ENCODE results near the gene ESD. TPM values are rescaled to one million over a fixed set of nuclear protein-coding genes. Genes with fewer than 3 reads are reported as not detected.

Gene ESD
- total RNA-seq, 1 experiment from 2014 or later: 78.3 TPM

DNA sequence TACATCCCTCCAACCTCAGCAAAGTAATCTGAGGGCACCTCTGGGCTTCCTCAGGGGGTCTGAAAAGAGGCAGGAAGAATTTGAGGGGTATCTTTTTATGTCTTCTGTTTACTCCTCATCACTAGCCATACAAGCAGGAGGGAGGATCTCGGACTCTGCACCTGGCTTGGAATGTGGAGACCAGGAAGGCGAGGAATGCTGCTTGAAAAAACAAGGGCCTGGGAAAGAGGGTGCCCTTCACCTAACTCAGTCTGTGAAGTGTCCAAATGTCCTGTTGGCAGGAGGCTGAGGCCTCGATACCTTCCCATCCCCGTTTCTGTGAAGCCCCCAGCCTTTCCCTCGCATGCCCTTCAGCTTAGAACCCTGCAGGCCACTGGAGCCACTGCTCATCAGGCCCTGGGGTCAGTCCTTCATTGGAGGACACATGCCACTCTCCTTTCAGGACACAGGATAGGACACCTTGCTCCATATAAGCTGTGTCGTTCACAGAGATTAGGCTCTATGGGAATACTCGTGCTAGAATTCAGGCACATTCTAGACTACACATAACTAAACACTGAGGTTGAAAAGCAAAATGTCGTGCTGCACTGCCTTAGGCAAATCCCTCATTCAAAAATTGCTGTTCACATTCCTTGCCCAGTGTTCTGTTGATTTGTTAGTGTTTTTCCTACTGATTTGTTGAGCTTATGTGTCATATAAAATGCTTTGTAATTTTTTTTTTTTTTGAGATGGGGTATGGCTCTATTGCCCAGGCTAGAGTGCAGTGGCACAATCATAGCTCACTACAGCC is 49.7 kb downstream of the ESD start:
- DNase-seq (ENCODE audit: low read depth): no peak

DNA sequence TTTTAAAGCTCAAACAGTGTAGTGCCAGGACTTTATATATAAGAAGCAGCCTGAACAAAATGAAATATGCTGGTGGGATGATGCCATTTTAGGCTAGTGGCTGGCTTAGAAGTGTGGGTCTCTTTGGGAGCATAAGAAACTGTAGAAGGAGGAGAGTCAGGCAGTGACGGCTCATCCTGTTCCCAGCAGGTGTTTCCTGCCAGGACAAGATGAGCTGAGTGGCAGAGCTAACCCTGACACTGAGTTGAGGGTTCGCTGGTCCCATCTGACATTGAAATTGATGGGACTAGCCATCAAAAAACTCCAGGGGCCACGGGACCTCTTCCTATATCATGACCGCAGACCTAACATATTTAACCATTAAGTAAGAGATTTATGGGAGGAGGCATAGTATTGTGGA is 51.3 kb downstream of the ESD start:
- no peak for DNase-seq (ENCODE audit: low read depth)

DNA sequence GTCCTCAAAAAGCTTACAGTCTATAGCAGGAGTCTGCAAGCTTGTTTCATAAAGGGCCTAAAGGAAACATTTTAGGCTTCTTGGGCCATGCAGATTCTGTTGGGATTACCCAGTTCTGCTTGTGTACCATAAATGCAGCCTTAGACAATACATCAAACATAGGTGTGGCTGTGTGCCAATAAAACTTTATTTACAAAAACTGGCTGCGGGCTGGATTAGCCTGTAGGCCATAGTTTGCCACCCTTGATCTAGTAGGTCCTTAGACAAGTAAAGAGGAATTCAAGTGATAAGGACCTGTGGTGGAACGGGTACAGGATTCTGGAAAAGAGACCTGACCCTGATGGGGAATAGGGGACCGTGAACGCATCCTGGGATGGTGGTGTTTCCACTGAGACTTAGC is 51.9 kb downstream of the ESD start:
- DNase-seq (ENCODE audit: low read depth): no peak

DNA sequence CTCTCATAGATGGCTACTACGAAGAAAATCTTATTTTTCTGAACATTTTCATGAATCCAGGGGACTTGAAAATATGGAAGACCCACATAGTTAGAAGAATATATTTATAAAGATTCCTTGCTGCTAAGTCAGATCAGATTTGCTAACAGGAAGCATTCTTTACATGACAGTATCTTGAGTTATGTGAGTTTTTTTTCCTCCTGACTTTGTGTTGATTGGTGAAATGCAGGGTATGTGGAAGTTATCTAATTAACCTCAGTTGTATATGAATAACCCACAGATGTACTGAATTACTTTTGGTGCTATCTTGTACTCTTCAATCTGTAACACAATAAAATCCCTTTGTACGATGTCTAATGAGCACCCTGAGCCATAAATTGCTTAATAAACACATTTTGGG is 53.8 kb downstream of the ESD start:
- DNase-seq (ENCODE audit: low read depth): no peak

DNA sequence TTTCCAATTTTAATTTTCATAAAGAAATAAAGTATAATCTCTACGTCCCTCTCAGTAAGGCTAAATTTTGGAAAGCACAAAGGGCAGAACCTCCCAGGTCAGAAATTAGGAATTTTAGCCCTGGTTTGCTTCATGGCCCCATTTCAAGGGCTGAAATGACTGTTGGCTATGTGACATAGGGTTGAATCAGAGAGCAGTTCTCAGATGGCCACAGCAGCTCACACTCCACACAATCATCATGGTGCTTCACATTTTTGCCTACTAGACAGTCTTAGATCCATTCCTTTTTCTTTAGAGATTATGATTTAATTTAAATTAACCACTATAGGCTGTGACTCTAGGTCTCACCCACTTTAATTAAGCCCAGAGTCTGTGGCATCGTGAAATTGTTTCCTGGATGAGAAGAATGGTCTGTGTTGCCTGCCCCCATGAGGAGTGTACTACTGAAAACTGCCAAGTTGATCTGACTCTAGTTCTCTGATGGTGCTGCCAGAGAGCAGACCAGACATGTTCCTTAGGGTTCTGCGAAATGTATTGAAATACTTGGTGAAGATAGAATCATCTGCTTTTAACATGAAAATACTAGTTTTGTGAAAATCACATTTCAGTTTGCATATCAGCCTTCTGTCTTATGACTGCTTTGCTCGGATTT is 57.4 kb downstream of the ESD start:
- no peak for DNase-seq (ENCODE audit: low read depth)

GRCh38 chr13:46738766-46739165 is 58.2 kb downstream of the ESD start:
- DNase-seq (ENCODE audit: low read depth): no peak

DNA sequence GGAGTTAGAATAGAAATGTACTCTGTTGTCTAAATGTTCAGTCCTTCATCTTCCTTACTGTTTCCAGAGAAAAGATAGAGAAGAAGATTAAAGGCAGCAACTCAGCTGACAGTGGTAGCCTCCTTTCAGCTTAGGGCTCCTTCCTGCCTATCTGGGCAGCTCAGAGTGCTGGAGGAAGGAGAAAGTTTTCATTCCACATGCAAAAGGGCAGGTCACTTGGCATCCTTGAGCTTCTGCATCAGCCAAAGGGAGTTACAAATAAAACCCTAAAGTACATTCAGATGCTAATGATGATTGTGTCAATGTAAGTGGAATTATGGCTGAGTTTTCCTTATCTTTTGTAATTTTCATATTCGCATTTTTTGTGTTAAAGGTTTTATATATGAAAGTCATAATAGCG is 58.9 kb downstream of the ESD start:
- no peak for DNase-seq (ENCODE audit: low read depth)

- no peak for DNase-seq (ENCODE audit: low read depth)
These were observed 60.2 kb downstream of the ESD start for GRCh38 chr13:46736541-46737310.

- DNase-seq (ENCODE audit: low read depth): no peak
These were observed 61.5 kb downstream of the ESD start for GRCh38 chr13:46735425-46735824.

DNA sequence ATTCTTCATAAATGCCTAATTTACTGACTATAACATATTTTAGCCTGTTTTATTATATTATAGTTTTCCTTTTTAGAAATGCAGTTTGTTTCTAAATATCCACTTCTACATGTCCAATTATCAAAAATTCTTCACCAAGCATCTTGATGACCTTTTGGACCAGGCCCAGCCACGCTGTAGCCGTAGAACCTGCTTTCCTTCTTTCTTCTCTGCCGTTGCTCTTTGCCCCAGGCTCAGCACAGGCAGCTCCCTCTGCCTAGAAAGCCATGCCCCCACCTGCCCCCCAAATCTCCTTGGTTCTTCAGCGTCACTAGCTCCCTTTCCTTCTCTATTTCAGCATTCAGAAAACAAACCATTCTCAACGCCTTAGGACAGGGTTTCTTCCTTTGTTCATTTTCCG is 65.4 kb downstream of the ESD start:
- no peak for DNase-seq (ENCODE audit: low read depth)

- DNase-seq (ENCODE audit: low read depth): peak; percentile 15
These were observed 68.2 kb downstream of the ESD start for GRCh38 chr13:46728777-46729176.

- DNase-seq (ENCODE audit: low read depth): no peak
These were observed 70.6 kb downstream of the ESD start for GRCh38 chr13:46726347-46726746.

Other genes starting within 250 kb of the ESD start
- gene LRCH1, start 244.0 kb downstream of the ESD start, total RNA-seq (2014; rRNA removed; shearing (Covaris generic)): 2.9 and 3.8 TPM in 2 replicates
- 0.11 TPM in 1 of 2 replicates, not detected in the other for gene HTR2A, start 99.9 kb upstream of the ESD start, total RNA-seq (2014; rRNA removed; shearing (Covaris generic))